Activated gamma-delta T cell treated with anti-CD3 and anti-CD28 coated beads, Interleukin-2, amount 50 U/mL, for 16 hours (primary cell): Measurements from ENCODE around the gene PRR13.

Experiments used
- DNase-seq: peaks from one replicate; pipeline ENCODE4 v3.0.0-alpha.2; 2020; ENCODE audit warnings: low read depth

Gene PRR13

GRCh38 chr12:53493610-53494391, 52.3 kb downstream of the PRR13 start:
- no peak for DNase-seq
